PC-9 (cell line): ENCODE results near the gene MTERF4. TPM values are rescaled to one million over a fixed set of nuclear protein-coding genes. Genes with fewer than 3 reads are reported as not detected.
A peak's percentile ranks its signal among the peaks of the same experiment; 100 is the strongest.

Experiments
- BruUV-seq: library from RNA; stranded (reverse); fragments of 400-500 nt; replicated peaks from 2 replicates; lab custom pipeline; 2021; lab: Mats Ljungman, UMichigan
- CTCF ChIA-PET: fragments of 300-600 bp; sonication (Branson Sonifier 250); formaldehyde crosslinking; loops from one replicate; lab custom pipeline; 2022; ENCODE audit warnings: antibody characterized with exemption; lab: Charles Lee
- POLR2A ChIA-PET: fragments of 300-600 bp; sonication (Branson Sonifier 250); formaldehyde crosslinking; loops from one replicate; lab custom pipeline; 2022; ENCODE audit warnings: antibody characterized with exemption; ENCODE audit not compliant: unreplicated experiment; lab: Charles Lee
- DNase-seq, 2 experiments: peaks; one replicate each; pipeline versions ENCODE4 v3.0.0 to v3.0.0-alpha.2; 2015 to 2022; ENCODE audit warnings: mixed read lengths in 1 of 2
- H2AFZ ChIP-seq: fragments of 200-600 bp; sonication (generic); 2 replicates; pipeline ENCODE4 v1.8.1; 2017; ENCODE audit warnings: antibody characterized with exemption
- H3F3A ChIP-seq: fragments of 200-600 bp; sonication (generic); 2 replicates; pipeline ENCODE4 v1.8.1; 2017; ENCODE audit warnings: antibody characterized with exemption, mild to moderate bottlenecking, low read depth; ENCODE audit not compliant: insufficient read depth
- H3K27ac ChIP-seq: fragments of 200-600 bp; sonication (generic); 2 replicates; pipeline ENCODE4 v1.6.1; 2016; ENCODE audit warnings: mixed run types
- H3K27me3 ChIP-seq: fragments of 200-600 bp; sonication (generic); 2 replicates; pipeline ENCODE4 v1.6.1; 2016; ENCODE audit warnings: low read depth, mixed run types; ENCODE audit not compliant: insufficient read depth
- H3K36me3 ChIP-seq: fragments of 200-600 bp; sonication (generic); 2 replicates; pipeline ENCODE4 v1.6.1; 2016; ENCODE audit warnings: low read depth, mixed run types
- H3K4me1 ChIP-seq: fragments of 200-600 bp; sonication (generic); replicated peaks from 2 replicates; pipeline ENCODE4 v1.6.1; 2016; ENCODE audit warnings: mixed run types; ENCODE audit not compliant: insufficient read depth
- H3K4me2 ChIP-seq: fragments of 200-600 bp; sonication (generic); 2 replicates; pipeline ENCODE4 v1.6.1; 2017; ENCODE audit warnings: mixed run types
- H3K4me3 ChIP-seq: fragments of 200-600 bp; sonication (generic); 2 replicates; pipeline ENCODE4 v1.6.1; 2016; ENCODE audit warnings: mixed run types
- H3K79me2 ChIP-seq: fragments of 200-600 bp; sonication (generic); 2 replicates; pipeline ENCODE4 v1.6.1; 2017; ENCODE audit warnings: low read depth, mixed run types
- H3K9me2 ChIP-seq: fragments of 200-600 bp; sonication (generic); 2 replicates; pipeline ENCODE4 v1.8.1; 2017; ENCODE audit warnings: mild to moderate bottlenecking; ENCODE audit not compliant: insufficient read depth
- H3K9me3 ChIP-seq: fragments of 200-600 bp; sonication (generic); 2 replicates; pipeline ENCODE4 v1.8.1; 2016; ENCODE audit warnings: low read depth; ENCODE audit not compliant: insufficient read depth
- H4K20me1 ChIP-seq: fragments of 200-600 bp; sonication (generic); 2 replicates; pipeline ENCODE4 v1.8.1; 2017; ENCODE audit not compliant: insufficient read depth
- CTCF ChIP-seq: fragments of 200-600 bp; sonication (generic); conservative IDR thresholded peaks from 2 replicates; pipeline ENCODE4 v1.6.1; 2017; ENCODE audit warnings: mixed run types, antibody characterized with exemption, mild to moderate bottlenecking, moderate library complexity
- EZH2 ChIP-seq: fragments of 200-600 bp; sonication (generic); IDR thresholded peaks from 2 replicates; pipeline ENCODE4 v1.8.0; 2017; ENCODE audit warnings: antibody characterized with exemption, low read depth
- intact Hi-C: fragments of 100-400 bp; cut with micrococcal nuclease; formaldehyde crosslinking; loops from one replicate; pipeline ENCODE4 v1.10.0; 2022; ENCODE audit not compliant: unreplicated experiment
- total RNA-seq: library from RNA; stranded (reverse); gene quantifications from 2 replicates; pipeline ENCODE4 v1.2.3, GENCODE V29; 2021

Gene MTERF4
- total RNA-seq, 1 experiment from 2014 or later: 42.8 TPM

- TF ChIP-seq EZH2 (no peak), CTCF (no peak)
- H3K4me3 ChIP-seq: no peak overlapping the region
- no peak overlapping the region for H3K4me2 ChIP-seq
- no peaks in the 10 kb centered on the region; the same call in 1 of the 2 replicates for H3F3A ChIP-seq
- DNase-seq: no peak
- H3K27me3 ChIP-seq: no peaks in the 10 kb centered on the region
- H3K9me3 ChIP-seq: no peaks in the 10 kb centered on the region; the same call in 1 of the 2 replicates
- CTCF ChIA-PET: no interaction called here
- no TSS peak for BruUV-seq
- peaks cover 3% of the 10 kb centered on the region for H3K36me3 ChIP-seq
- intact Hi-C loops: no loop called here
- H2AFZ ChIP-seq: no peak overlapping the region
- no peaks in the 10 kb centered on the region for H4K20me1 ChIP-seq
- no peak overlapping the region for H3K27ac ChIP-seq
- H3K9me2 ChIP-seq: no peaks in the 10 kb centered on the region
- H3K4me1 ChIP-seq: no peaks in the 10 kb centered on the region
- H3K79me2 ChIP-seq: no peaks in the 10 kb centered on the region
- POLR2A ChIA-PET: no interaction called here
Measured at GRCh38 chr2:241126201-241126611, 24.1 kb upstream of the MTERF4 start.

GRCh38 chr2:241125626-241126025, 23.5 kb upstream of the MTERF4 start:
- Histone ChIP-seq H3K79me2 (no peaks in the 10 kb centered on the region), H3K27ac (no peak overlapping the region), H3F3A (no peaks in the 10 kb centered on the region; the same call in 1 of the 2 replicates), H3K4me3 (no peak overlapping the region), H3K36me3 (peaks cover 9% of the 10 kb centered on the region), H3K27me3 (no peaks in the 10 kb centered on the region), H3K9me3 (no peaks in the 10 kb centered on the region; the same call in 1 of the 2 replicates), H3K4me1 (no peaks in the 10 kb centered on the region), H2AFZ (no peak overlapping the region), H3K9me2 (no peaks in the 10 kb centered on the region), H3K4me2 (no peak overlapping the region), H4K20me1 (no peaks in the 10 kb centered on the region)
- DNase-seq: no peak
- intact Hi-C loops: no loop called here
- TF ChIP-seq CTCF: no peak
- no peak for TF ChIP-seq EZH2
- POLR2A ChIA-PET: no interaction called here
- BruUV-seq: no TSS peak
- CTCF ChIA-PET: no interaction called here

- Histone ChIP-seq H3K9me2 (no peaks in the 10 kb centered on the region), H4K20me1 (no peaks in the 10 kb centered on the region), H3K27ac (no peak overlapping the region), H3K4me3 (no peak overlapping the region), H3F3A (no peaks in the 10 kb centered on the region; the same call in 1 of the 2 replicates), H3K27me3 (no peaks in the 10 kb centered on the region), H3K79me2 (no peaks in the 10 kb centered on the region), H2AFZ (no peak overlapping the region), H3K9me3 (no peaks in the 10 kb centered on the region; the same call in 1 of the 2 replicates), H3K36me3 (peaks cover 13% of the 10 kb centered on the region), H3K4me1 (no peaks in the 10 kb centered on the region), H3K4me2 (no peak overlapping the region)
- CTCF ChIA-PET: no interaction called here
- no peak for TF ChIP-seq EZH2
- no peak for TF ChIP-seq CTCF
- intact Hi-C loops: no loop called here
- POLR2A ChIA-PET: interaction anchor here (0.6 kb wide), 2 partner anchors 27 to 274 kb away, joined by 4 to 9 read pairs; no protein-coding TSS in a partner anchor
- peak in 1 of 2 experiments; percentile 41 for DNase-seq
- BruUV-seq: no TSS peak
Measured at GRCh38 chr2:241123816-241124536, 21.9 kb upstream of the MTERF4 start.
